Lower lobe of right lung (tissue), 2 donors: ENCODE data around the gene CENPH. TPM values are rescaled to one million over a fixed set of nuclear protein-coding genes. Genes with fewer than 3 reads are reported as not detected.
"Not testable (repeated sequence)": the region's sequence is repeated elsewhere in the genome, so short reads cannot be mapped to it uniquely, and the experiment has no call there.

ENCODE experiments used
- ATAC-seq, 2 donors: fragments of 200-7000 bp; cut with Tn5 transposase; one replicate each; pipeline ENCODE4 v1.9.1; 2020 to 2022; ENCODE audit warnings: mild to moderate bottlenecking in 2 of 2, moderate library complexity in 2 of 2
- DNase-seq: peaks from one replicate; pipeline ENCODE4 v3.0.0-alpha.2; 2020
- H3K27ac ChIP-seq: fragments of 200-600 bp; one replicate; pipeline ENCODE4 v1.8.0; 2022
- H3K27me3 ChIP-seq: fragments of 200-600 bp; one replicate; pipeline ENCODE4 v1.8.0; 2022; ENCODE audit warnings: low read depth
- H3K36me3 ChIP-seq: fragments of 200-600 bp; one replicate; pipeline ENCODE4 v1.8.0; 2022; ENCODE audit warnings: mild to moderate bottlenecking
- H3K4me1 ChIP-seq: fragments of 200-600 bp; one replicate; pipeline ENCODE4 v1.8.0; 2022
- H3K4me3 ChIP-seq: fragments of 200-600 bp; one replicate; pipeline ENCODE4 v1.8.0; 2022; ENCODE audit warnings: mild to moderate bottlenecking
- H3K9me3 ChIP-seq: fragments of 200-600 bp; one replicate; pipeline ENCODE4 v1.8.0; 2022
- intact Hi-C: fragments of 100-400 bp; cut with DNase I; formaldehyde crosslinking; loops from one replicate; pipeline ENCODE4 v1.11.0; 2022
- total RNA-seq: library from RNA; stranded (reverse); fragmentation: NEBNext Ultra II Directional; extraction: Animal tissue kit (Norgen Biotek cat#: 25700); gene quantifications from one replicate; pipeline ENCODE4 v1.2.1, GENCODE V29; 2021
- TF ChIP-seq, protein P1 (sequence below): fragments of 200-600 bp; IDR thresholded peaks from one replicate; pipeline ENCODE4 v1.8.0; 2022; ENCODE audit warnings: antibody characterized with exemption, mild to moderate bottlenecking
- donor health status: DM: no; HTN: yes; CAD: no; lungs with severe emphysema.

CENPH gene
- total RNA-seq, 1 donor from 2014 or later, result 2.9 TPM

DNA sequence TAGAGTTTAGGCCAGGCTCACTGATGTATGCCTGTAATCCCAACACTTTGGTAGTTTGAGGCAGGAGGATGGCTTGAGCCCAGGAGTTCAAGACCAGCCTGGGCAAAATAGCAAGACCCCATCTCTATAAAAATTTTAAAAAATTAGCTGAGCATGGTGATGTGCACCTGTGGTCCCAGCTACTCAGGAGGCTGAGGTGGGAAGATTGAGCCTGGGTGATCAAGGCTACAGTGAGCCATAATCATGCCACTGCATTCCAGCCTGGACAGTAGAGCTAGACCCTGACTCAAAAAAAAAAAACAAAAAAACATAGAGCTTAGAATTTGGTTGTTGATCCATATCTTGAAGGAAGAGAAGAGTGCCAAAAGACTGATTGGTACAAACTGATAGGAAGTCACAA, 30.6 kb downstream of the CENPH start:
- TF ChIP-seq, protein P1, sequence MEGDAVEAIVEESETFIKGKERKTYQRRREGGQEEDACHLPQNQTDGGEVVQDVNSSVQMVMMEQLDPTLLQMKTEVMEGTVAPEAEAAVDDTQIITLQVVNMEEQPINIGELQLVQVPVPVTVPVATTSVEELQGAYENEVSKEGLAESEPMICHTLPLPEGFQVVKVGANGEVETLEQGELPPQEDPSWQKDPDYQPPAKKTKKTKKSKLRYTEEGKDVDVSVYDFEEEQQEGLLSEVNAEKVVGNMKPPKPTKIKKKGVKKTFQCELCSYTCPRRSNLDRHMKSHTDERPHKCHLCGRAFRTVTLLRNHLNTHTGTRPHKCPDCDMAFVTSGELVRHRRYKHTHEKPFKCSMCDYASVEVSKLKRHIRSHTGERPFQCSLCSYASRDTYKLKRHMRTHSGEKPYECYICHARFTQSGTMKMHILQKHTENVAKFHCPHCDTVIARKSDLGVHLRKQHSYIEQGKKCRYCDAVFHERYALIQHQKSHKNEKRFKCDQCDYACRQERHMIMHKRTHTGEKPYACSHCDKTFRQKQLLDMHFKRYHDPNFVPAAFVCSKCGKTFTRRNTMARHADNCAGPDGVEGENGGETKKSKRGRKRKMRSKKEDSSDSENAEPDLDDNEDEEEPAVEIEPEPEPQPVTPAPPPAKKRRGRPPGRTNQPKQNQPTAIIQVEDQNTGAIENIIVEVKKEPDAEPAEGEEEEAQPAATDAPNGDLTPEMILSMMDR, result no peak
- Histone ChIP-seq H3K36me3 (peaks cover 6% of the 10 kb centered on the region), H3K4me3 (no peak overlapping the region), H3K27ac (no peak overlapping the region), H3K9me3 (no peaks in the 10 kb centered on the region), H3K4me1 (peaks cover 20% of the 10 kb centered on the region), H3K27me3 (no peaks in the 10 kb centered on the region)
- intact Hi-C loops, result no loop called here
- no peak for DNase-seq
- ATAC-seq, result no peak

DNA sequence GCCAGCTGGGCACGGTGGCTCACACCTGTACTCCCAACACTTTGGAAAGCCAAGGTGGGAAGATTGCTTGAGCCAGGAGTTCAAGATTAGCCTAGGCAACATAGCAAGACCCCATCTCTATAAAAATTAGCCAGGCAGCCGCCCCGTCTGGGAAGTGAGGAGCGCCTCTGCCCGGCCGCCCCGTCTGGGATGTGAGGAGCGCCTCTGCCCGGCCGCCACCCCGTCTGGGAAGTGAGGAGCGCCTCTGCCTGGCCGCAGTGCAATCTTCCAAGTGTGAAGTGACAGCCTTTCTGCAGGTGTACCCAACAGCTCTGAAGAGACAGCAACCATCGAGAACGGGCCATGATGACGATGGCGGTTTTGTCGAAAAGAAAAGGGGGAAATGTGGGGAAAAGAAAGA, 31.0 kb downstream of the CENPH start:
- not testable (repeated sequence) for H3K27me3 ChIP-seq, DNase-seq, H3K27ac ChIP-seq

DNA sequence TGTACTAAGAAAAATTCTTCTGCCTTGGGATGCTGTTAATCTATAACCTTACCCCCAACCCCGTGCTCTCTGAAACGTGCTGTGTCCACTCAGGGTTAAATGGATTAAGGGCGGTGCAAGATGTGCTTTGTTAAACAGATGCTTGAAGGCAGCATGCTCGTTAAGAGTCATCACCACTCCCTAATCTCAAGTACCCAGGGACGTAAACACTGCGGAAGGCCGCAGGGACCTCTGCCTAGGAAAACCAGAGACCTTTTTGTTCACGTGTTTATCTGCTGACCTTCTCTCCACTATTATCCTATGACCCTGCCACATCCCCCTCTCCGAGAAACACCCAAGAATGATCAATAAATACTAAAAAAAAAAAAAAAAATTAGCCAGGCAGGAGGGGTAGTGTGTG, 31.4 kb downstream of the CENPH start:
- H3K27ac ChIP-seq, result peak overlapping the region; percentile 6
- H3K36me3 ChIP-seq, result peaks cover 14% of the 10 kb centered on the region
- peaks cover 20% of the 10 kb centered on the region for H3K4me1 ChIP-seq
- H3K4me3 ChIP-seq, H3K9me3 ChIP-seq, intact Hi-C loops, ATAC-seq, DNase-seq, H3K27me3 ChIP-seq: not testable (repeated sequence)

More for the DNA sequence above, 31.0 kb downstream of the CENPH start:
- H3K9me3 ChIP-seq, H3K4me3 ChIP-seq, ATAC-seq, intact Hi-C loops: not testable (repeated sequence)
- Histone ChIP-seq H3K36me3 (peaks cover 10% of the 10 kb centered on the region), H3K4me1 (peaks cover 20% of the 10 kb centered on the region)

DNA sequence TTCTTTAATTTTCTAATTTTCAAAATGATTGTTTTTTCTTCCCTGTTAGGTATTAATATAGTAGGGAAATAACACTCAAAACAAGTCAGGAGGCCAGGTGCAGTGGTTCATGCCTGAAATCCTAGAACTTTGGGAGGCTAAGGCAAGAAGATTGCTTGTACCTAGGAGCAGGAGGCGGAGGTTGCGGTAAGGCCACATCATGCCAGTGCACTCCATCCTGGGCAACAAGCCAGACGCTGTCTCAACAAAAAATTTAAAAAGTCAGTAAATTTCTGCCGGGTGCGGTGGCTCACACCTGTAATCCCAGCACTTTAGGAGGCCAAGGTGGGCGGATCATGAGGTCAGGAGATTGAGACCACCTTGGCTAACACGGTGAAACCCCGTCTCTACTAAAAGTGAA, 35.1 kb downstream of the CENPH start:
- no peak overlapping the region for H3K4me3 ChIP-seq
- TF ChIP-seq, protein P1, result no peak
- intact Hi-C loops, result no loop called here
- H3K4me1 ChIP-seq, result peaks cover 3% of the 10 kb centered on the region
- DNase-seq, result peak; percentile 56
- peak in 1 of 2 donors; percentile 59 for ATAC-seq
- H3K9me3 ChIP-seq, result no peaks in the 10 kb centered on the region
- peaks cover 50% of the 10 kb centered on the region for H3K36me3 ChIP-seq
- no peaks in the 10 kb centered on the region for H3K27me3 ChIP-seq
- no peak overlapping the region for H3K27ac ChIP-seq

DNA sequence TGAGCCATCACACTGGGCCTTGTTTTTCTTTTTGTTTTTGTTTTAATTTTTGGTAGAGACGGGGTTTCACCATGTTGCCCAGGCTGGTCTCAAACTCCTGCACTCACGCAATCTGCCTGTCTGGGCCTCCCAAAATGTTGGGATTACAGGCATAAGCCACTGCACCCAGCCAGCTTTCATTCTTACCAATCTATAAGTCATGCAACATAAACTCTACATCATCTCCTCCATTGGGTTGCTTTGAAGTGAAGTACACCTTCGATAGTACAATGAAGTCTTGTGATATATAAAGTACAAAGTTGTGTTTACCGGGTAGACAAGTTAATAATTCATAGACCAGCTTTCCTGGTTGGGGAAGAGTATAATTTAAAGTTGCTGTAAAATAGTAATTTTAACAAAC, 36.5 kb downstream of the CENPH start:
- intact Hi-C loops, result no loop called here
- no peaks in the 10 kb centered on the region for H3K4me1 ChIP-seq
- no peaks in the 10 kb centered on the region for H3K27me3 ChIP-seq
- H3K4me3 ChIP-seq, result no peak overlapping the region
- ATAC-seq, result no peak
- no peak overlapping the region for H3K27ac ChIP-seq
- no peak for DNase-seq
- TF ChIP-seq, protein P1, result no peak
- no peaks in the 10 kb centered on the region for H3K9me3 ChIP-seq
- peaks cover 61% of the 10 kb centered on the region for H3K36me3 ChIP-seq

DNA sequence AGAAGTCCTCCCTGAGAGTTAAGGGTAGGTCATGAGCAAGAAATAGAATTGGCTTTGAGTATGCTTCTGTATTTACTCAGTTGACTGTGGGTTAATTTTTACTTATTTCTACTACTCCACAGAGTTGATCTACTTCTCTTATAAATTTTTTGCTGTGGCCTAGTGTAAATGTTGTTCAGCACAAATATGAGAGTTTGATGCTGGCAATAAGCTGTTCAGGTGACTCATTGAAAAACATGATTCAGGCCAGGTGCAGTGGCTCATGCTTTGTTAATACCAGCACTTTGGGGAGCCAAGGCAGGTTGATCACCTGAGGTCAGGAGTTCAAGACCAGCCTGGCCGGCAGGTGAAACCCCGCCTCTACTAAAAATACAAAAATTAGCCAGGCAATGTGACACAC, 40.8 kb downstream of the CENPH start:
- no peak for DNase-seq
- H3K9me3 ChIP-seq, result no peaks in the 10 kb centered on the region
- peaks cover 56% of the 10 kb centered on the region for H3K36me3 ChIP-seq
- intact Hi-C loops, result no loop called here
- H3K4me1 ChIP-seq, result peaks cover 6% of the 10 kb centered on the region
- peak in 1 of 2 donors; percentile 45 for ATAC-seq
- H3K27me3 ChIP-seq, result no peaks in the 10 kb centered on the region
- TF ChIP-seq, protein P1, result no peak
- H3K4me3 ChIP-seq, result no peak overlapping the region
- no peak overlapping the region for H3K27ac ChIP-seq

DNA sequence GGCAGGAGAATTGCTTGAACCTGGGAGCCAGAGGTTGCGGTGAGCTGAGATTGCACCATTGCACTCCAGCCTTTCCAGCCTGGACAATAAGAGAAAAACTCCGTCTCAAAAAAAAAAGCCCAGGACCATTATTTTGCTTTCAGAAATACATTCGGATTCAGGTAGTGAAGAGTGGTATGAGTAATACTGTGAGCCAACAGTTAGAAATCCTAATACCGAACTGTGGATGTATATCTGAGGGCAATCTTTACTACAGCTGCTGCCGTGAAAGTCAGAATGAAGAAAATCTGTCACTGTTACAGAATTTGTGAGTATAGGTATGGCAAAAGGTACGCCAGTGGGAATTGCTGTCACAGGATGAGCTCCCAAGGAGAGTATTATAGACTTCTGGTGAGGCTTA, 41.9 kb downstream of the CENPH start:
- Histone ChIP-seq H3K9me3 (no peaks in the 10 kb centered on the region), H3K27ac (no peak overlapping the region), H3K36me3 (peaks cover 48% of the 10 kb centered on the region), H3K4me3 (no peak overlapping the region), H3K27me3 (no peaks in the 10 kb centered on the region), H3K4me1 (peaks cover 14% of the 10 kb centered on the region)
- intact Hi-C loops, result no loop called here
- no peak for ATAC-seq
- TF ChIP-seq, protein P1, result no peak
- no peak for DNase-seq
